ENCODE data around the gene POLR2L.

GRCh38 chr11:883527-883926, 41.2 kb upstream of the POLR2L start:
- no peak for TF ChIP-seq CTCF (IDR thresholded peaks at IDR 0.05 in 8 of 11, conservative IDR thresholded peaks at IDR 0.05 in 3 of 11)
- TF ChIP-seq POLR2AphosphoS5 (IDR thresholded peaks at IDR 0.05) = peak; percentile 17 to 58 (median 29)

Measured in spleen (tissue), 7 donors.